Left ventricle myocardium inferior (tissue), 1 donor: Measurements from ENCODE around the gene SOS2. TPM values are rescaled to one million over a fixed set of nuclear protein-coding genes. Genes with fewer than 3 reads are reported as not detected.
"Not testable (repeated sequence)": the region's sequence is repeated elsewhere in the genome, so short reads cannot be mapped to it uniquely, and the experiment has no call there.

Experiments
- DNase-seq: peaks from one replicate; pipeline ENCODE4 v3.0.0-alpha.2; 2020
- H3K27ac ChIP-seq: fragments of 200-600 bp; replicated peaks from 2 replicates; pipeline ENCODE4 v1.8.0; 2021
- H3K27me3 ChIP-seq: fragments of 200-600 bp; 2 replicates; pipeline ENCODE4 v1.8.0; 2021; ENCODE audit warnings: low read depth
- H3K36me3 ChIP-seq: fragments of 200-600 bp; 2 replicates; pipeline ENCODE4 v1.8.0; 2021
- H3K4me1 ChIP-seq: fragments of 200-600 bp; 2 replicates; pipeline ENCODE4 v1.8.0; 2021
- H3K4me3 ChIP-seq: fragments of 200-600 bp; 2 replicates; pipeline ENCODE4 v1.8.0; 2021; ENCODE audit warnings: mild to moderate bottlenecking, moderate library complexity
- H3K9me3 ChIP-seq: fragments of 200-600 bp; replicated peaks from 2 replicates; pipeline ENCODE4 v1.8.0; 2021
- intact Hi-C: fragments of 100-400 bp; cut with micrococcal nuclease; formaldehyde crosslinking; loops from one replicate; pipeline ENCODE4 v1.11.0; 2022
- total RNA-seq: library from RNA; stranded (reverse); fragmentation: NEBNext Ultra II Directional; extraction: Animal tissue kit (Norgen Biotek cat#: 25700); gene quantifications from one replicate; pipeline ENCODE4 v1.2.1, GENCODE V29; 2021
- TF ChIP-seq, protein P1 (sequence below): fragments of 200-600 bp; IDR thresholded peaks from 2 replicates; pipeline ENCODE4 v1.8.0; 2021; ENCODE audit warnings: antibody characterized with exemption, mild to moderate bottlenecking, borderline replicate concordance
- donor health status: DM: no; HTN: yes; CAD: no; lungs with severe emphysema.

The SOS2 gene
- total RNA-seq, 1 donor from 2014 or later, result 33.0 TPM

DNA sequence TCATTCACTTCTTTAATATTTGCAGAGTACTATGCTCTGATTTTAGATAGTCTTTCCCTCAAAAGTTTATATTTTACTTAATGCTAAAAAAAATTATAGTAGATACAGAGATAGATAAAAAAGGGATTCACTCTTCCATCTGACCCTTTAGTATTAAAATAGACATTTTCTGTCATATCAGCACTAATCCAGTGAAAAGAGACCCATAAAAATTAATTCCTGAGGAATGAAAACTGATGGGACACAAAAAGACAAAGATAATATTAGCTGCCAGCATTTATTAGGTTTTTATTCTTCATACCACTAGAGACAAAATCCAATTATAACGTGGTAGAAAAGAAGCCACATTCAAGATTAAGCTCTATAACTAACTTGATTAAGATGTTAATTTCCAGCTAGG lies 45.3 kb downstream of the SOS2 start:
- Histone ChIP-seq H3K27me3 (no peaks in the 10 kb centered on the region), H3K27ac (no peak overlapping the region), H3K9me3 (no peaks in the 10 kb centered on the region), H3K4me3 (no peak overlapping the region), H3K36me3 (peaks cover 62% of the 10 kb centered on the region), H3K4me1 (no peaks in the 10 kb centered on the region)
- intact Hi-C loops, result no loop called here
- DNase-seq, result no peak
- TF ChIP-seq, protein P1, sequence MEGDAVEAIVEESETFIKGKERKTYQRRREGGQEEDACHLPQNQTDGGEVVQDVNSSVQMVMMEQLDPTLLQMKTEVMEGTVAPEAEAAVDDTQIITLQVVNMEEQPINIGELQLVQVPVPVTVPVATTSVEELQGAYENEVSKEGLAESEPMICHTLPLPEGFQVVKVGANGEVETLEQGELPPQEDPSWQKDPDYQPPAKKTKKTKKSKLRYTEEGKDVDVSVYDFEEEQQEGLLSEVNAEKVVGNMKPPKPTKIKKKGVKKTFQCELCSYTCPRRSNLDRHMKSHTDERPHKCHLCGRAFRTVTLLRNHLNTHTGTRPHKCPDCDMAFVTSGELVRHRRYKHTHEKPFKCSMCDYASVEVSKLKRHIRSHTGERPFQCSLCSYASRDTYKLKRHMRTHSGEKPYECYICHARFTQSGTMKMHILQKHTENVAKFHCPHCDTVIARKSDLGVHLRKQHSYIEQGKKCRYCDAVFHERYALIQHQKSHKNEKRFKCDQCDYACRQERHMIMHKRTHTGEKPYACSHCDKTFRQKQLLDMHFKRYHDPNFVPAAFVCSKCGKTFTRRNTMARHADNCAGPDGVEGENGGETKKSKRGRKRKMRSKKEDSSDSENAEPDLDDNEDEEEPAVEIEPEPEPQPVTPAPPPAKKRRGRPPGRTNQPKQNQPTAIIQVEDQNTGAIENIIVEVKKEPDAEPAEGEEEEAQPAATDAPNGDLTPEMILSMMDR, result no peak

DNA sequence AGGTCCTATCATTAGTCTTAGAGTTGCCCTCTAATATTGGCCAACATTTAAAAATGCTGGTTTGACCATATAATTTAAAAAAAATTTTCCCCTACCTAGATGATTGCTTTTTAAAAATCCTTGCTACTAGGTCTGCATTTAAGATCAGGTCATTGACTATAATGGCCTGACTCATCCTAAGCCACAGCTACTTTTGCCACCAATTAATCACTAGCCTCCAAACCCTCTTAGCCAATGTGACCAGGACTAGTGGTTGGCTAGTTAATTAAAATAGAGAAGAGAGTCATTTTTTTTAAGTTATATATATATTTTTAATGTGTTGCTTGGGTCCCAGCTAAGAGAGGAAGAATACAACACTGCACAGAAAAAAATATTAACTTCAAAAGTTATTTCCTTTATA lies 57.5 kb downstream of the SOS2 start:
- no peaks in the 10 kb centered on the region for H3K27me3 ChIP-seq
- no peak overlapping the region for H3K27ac ChIP-seq
- intact Hi-C loops, result no loop called here
- H3K4me1 ChIP-seq, result no peaks in the 10 kb centered on the region
- no peak for DNase-seq
- H3K4me3 ChIP-seq, result no peak overlapping the region
- no peaks in the 10 kb centered on the region for H3K9me3 ChIP-seq
- TF ChIP-seq, protein P1, result no peak
- peaks cover 71% of the 10 kb centered on the region for H3K36me3 ChIP-seq

DNA sequence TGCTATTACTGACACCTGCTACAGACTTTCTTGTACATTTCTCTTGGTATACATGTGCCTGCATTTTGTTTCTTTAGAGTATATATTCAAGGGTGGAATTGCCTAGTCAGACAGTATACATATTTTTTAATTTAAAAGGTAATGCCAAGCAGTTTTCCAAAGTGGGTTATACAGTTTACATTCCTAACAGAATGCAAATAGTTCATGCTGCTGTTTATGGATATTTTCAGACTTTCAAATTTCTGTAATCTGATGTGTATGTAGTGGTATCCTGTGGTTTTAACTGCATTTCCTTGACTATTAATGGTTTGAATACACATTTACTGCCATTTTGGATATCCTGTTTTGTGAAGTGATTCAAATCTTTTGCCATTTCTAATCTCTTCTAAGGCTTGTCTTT lies 59.5 kb downstream of the SOS2 start:
- DNase-seq, result no peak
- TF ChIP-seq, protein P1, result no peak
- Histone ChIP-seq H3K27me3 (no peaks in the 10 kb centered on the region), H3K4me3 (no peak overlapping the region), H3K9me3 (no peaks in the 10 kb centered on the region), H3K4me1 (no peaks in the 10 kb centered on the region), H3K36me3 (peaks cover 59% of the 10 kb centered on the region), H3K27ac (no peak overlapping the region)
- intact Hi-C loops, result no loop called here

DNA sequence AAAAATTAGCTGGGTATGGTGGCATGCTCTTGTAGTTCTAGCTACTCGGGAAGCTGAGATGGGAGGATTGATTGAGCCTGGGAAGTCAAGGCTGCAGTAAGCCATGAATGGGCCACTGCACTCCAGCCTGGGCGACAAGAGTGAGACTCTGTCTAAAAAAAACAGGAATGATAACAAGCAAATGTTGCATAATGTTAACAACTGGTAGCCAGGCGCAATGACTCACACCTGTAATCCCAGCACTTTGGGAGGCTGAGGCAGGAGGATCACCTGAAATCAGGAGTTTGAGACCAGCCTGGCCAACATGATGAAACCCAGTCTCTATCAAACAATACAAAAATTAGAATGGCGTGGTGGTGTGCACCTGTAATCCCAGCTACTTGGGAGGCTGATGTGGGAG lies 64.0 kb downstream of the SOS2 start:
- H3K4me3 ChIP-seq, H3K27me3 ChIP-seq, DNase-seq, H3K4me1 ChIP-seq, H3K27ac ChIP-seq, intact Hi-C loops, H3K9me3 ChIP-seq: not testable (repeated sequence)
- H3K36me3 ChIP-seq, result peaks cover 32% of the 10 kb centered on the region

DNA sequence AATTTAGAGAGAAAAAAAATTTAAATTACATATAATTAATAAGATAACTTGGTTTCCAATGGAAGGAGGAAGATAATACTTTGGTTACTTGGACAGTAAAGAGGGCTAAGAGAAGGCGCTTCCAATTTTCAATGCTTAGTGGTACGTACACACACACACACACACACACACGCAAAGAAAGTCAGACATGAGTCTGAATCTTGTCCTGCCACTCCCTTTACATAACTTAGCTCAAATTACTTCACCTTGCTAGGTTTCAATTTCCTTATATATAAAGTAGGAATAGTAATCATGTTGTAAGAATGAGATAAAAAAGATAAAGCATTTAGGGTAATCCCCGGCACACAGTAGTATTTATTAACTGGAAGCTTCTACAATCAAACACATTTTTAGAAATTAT lies 75.3 kb downstream of the SOS2 start:
- intact Hi-C loops, result no loop called here
- no peaks in the 10 kb centered on the region for H3K27me3 ChIP-seq
- H3K9me3 ChIP-seq, result no peaks in the 10 kb centered on the region
- no peak overlapping the region for H3K27ac ChIP-seq
- H3K4me3 ChIP-seq, result no peak overlapping the region
- no peaks in the 10 kb centered on the region for H3K4me1 ChIP-seq
- H3K36me3 ChIP-seq, result peaks cover 84% of the 10 kb centered on the region
- TF ChIP-seq, protein P1, result no peak
- no peak for DNase-seq

DNA sequence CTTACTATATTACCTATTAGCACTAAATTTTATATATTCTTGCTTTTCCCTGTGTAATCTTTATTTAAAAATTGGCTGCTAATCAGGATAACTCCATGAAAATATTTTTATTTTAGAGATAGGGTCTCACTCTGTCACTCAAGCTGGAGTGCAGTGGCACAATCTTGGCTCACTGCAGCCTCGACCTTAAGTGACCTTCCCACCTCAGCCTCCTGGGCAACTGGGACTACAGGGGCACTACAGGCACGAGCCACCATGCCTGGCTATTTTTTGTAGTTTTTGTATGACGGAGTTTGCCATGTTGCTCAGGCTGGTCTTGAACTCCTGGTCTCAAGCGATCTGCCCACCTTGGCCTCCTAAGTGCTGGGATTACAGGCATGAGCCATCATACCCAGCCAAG lies 82.6 kb downstream of the SOS2 start:
- Histone ChIP-seq H3K27ac (no peak overlapping the region), H3K36me3 (peaks cover 79% of the 10 kb centered on the region), H3K4me3 (no peak overlapping the region), H3K4me1 (peaks cover 6% of the 10 kb centered on the region), H3K9me3 (no peaks in the 10 kb centered on the region), H3K27me3 (no peaks in the 10 kb centered on the region)
- DNase-seq, result no peak
- TF ChIP-seq, protein P1, result no peak
- intact Hi-C loops, result no loop called here
